Naive B cell (primary cell): ENCODE measurements around the gene SUPT3H. TPM values are rescaled to one million over a fixed set of nuclear protein-coding genes. Genes with fewer than 3 reads are reported as not detected.
"Not testable (repeated sequence)": the region's sequence is repeated elsewhere in the genome, so short reads cannot be mapped to it uniquely, and the experiment has no call there.

Experiments
- ATAC-seq, 2 donors: fragments of 150-1000 bp; cut with Tn5 transposase; 2 replicates each; pipeline ENCODE4 v1.10.0; 2021; ENCODE audit warnings: low read depth in 2 of 2, mild to moderate bottlenecking in 2 of 2, moderate library complexity in 2 of 2
- DNase-seq: peaks from one replicate; pipeline ENCODE4 v3.0.0; 2022
- H3K27ac Mint-ChIP-seq, 6 donors: one replicate each; pipeline ENCODE4 v1.8.0; 2020 to 2022; ENCODE audit warnings: mild to moderate bottlenecking in 6 of 6, mixed read lengths in 6 of 6, moderate library complexity in 5 of 6, inconsistent platforms in 2 of 6
- H3K27me3 Mint-ChIP-seq, 3 donors: one replicate each; pipeline ENCODE4 v1.8.0; 2021 to 2022; ENCODE audit warnings: mixed read lengths in 3 of 3, mild to moderate bottlenecking in 1 of 3
- H3K36me3 Mint-ChIP-seq, 2 donors: one replicate each; pipeline ENCODE4 v1.8.0; 2020 to 2022; ENCODE audit warnings: mixed read lengths in 2 of 2, inconsistent platforms in 1 of 2, mild to moderate bottlenecking in 1 of 2
- H3K4me1 Mint-ChIP-seq, 3 donors: one replicate each; pipeline ENCODE4 v1.8.0; 2020 to 2022; ENCODE audit warnings: mixed read lengths in 3 of 3, inconsistent platforms in 1 of 3, mild to moderate bottlenecking in 1 of 3, moderate library complexity in 1 of 3
- H3K4me3 Mint-ChIP-seq, 8 donors: one replicate each; pipeline ENCODE4 v1.8.0; 2020 to 2022; ENCODE audit warnings: mild to moderate bottlenecking in 8 of 8, mixed read lengths in 8 of 8, moderate library complexity in 8 of 8, inconsistent platforms in 2 of 8
- H3K9me3 Mint-ChIP-seq, 7 donors: one replicate each; pipeline ENCODE4 v1.8.0; 2020 to 2022; ENCODE audit warnings: mixed read lengths in 7 of 7, mild to moderate bottlenecking in 5 of 7, inconsistent platforms in 2 of 7, moderate library complexity in 1 of 7
- polyA plus RNA-seq, 6 donors: library from polyadenylated mRNA; unstranded; fragments of 300-500 nt; fragmentation: Illumina TruSeq; gene quantifications; one replicate each; pipeline ENCODE4 v1.2.3, GENCODE V29; 2021; ENCODE audit warnings: low read depth in 6 of 6

Gene SUPT3H
- polyA plus RNA-seq, 6 donors from 2014 or later, result 3.7 to 8.6 (median 6.7) TPM

- Mint-ChIP-seq H3K4me3 (no peak overlapping the region), H3K27ac (peak overlapping the region in 1 of 6 donors; percentile 74), H3K36me3 (peaks cover 0 to 7% of the 10 kb centered on the region in 2 donors), H3K9me3 (peaks cover 0 to 5% (median 0%) of the 10 kb centered on the region in 7 donors), H3K27me3 (no peaks in the 10 kb centered on the region), H3K4me1 (peaks cover 9 to 21% (median 13%) of the 10 kb centered on the region in 3 donors)
- no peak for ATAC-seq
- no peak for DNase-seq
Observed at GRCh38 chr6:45297320-45297719, 80.4 kb downstream of the SUPT3H start.

GRCh38 chr6:45294065-45294701 lies 83.6 kb downstream of the SUPT3H start:
- H3K36me3 Mint-ChIP-seq, DNase-seq, H3K27me3 Mint-ChIP-seq, ATAC-seq, H3K4me3 Mint-ChIP-seq, H3K9me3 Mint-ChIP-seq, H3K27ac Mint-ChIP-seq: not testable (repeated sequence)
- H3K4me1 Mint-ChIP-seq, result peaks cover 10 to 15% (median 13%) of the 10 kb centered on the region in 3 donors

- H3K27me3 Mint-ChIP-seq, result no peaks in the 10 kb centered on the region
- peaks cover 10 to 15% (median 13%) of the 10 kb centered on the region in 3 donors for H3K4me1 Mint-ChIP-seq
- peak overlapping the region in 1 of 6 donors; percentile 57 for H3K27ac Mint-ChIP-seq
- H3K4me3 Mint-ChIP-seq, result peak overlapping the region in 1 of 8 donors; percentile 64
- ATAC-seq (no peak), DNase-seq (no peak)
- H3K9me3 Mint-ChIP-seq, result peaks cover 0 to 10% (median 2%) of the 10 kb centered on the region in 7 donors
- H3K36me3 Mint-ChIP-seq, result peaks cover 7 to 9% of the 10 kb centered on the region in 2 donors
Observed at GRCh38 chr6:45293306-45293705, 84.4 kb downstream of the SUPT3H start.

- peak overlapping the region in 2 of 6 donors; percentile 25 to 83 for H3K27ac Mint-ChIP-seq
- H3K4me3 Mint-ChIP-seq, result no peak overlapping the region
- H3K9me3 Mint-ChIP-seq, result peaks cover 0 to 10% (median 3%) of the 10 kb centered on the region in 7 donors
- H3K36me3 Mint-ChIP-seq, result peaks cover 1 to 9% of the 10 kb centered on the region in 2 donors
- H3K4me1 Mint-ChIP-seq, result peaks cover 10 to 15% (median 13%) of the 10 kb centered on the region in 3 donors
- DNase-seq (no peak), ATAC-seq (no peak)
- H3K27me3 Mint-ChIP-seq, result no peaks in the 10 kb centered on the region
Observed at GRCh38 chr6:45289751-45290514, 87.8 kb downstream of the SUPT3H start.

- not testable (repeated sequence) for H3K4me1 Mint-ChIP-seq, H3K4me3 Mint-ChIP-seq
Observed at GRCh38 chr6:45286707-45287106, 91.0 kb downstream of the SUPT3H start.

GRCh38 chr6:45278367-45278766 lies 99.4 kb downstream of the SUPT3H start:
- H3K27ac Mint-ChIP-seq, result no peak overlapping the region
- H3K4me3 Mint-ChIP-seq, result no peak overlapping the region
- ATAC-seq, result no peak
- H3K9me3 Mint-ChIP-seq, result peaks cover 0 to 7% (median 6%) of the 10 kb centered on the region in 7 donors
- no peaks in the 10 kb centered on the region for H3K4me1 Mint-ChIP-seq
- no peak for DNase-seq
- H3K27me3 Mint-ChIP-seq, result no peaks in the 10 kb centered on the region
- H3K36me3 Mint-ChIP-seq, result peaks cover 10 to 18% of the 10 kb centered on the region in 2 donors

More at GRCh38 chr6:45286707-45287106, 91.0 kb downstream of the SUPT3H start:
- not testable (repeated sequence) for DNase-seq, H3K27ac Mint-ChIP-seq, H3K27me3 Mint-ChIP-seq, ATAC-seq
- peaks cover 0 to 19% of the 10 kb centered on the region in 2 donors for H3K36me3 Mint-ChIP-seq
- H3K9me3 Mint-ChIP-seq, result peaks cover 0 to 11% (median 4%) of the 10 kb centered on the region in 7 donors

GRCh38 chr6:45277741-45278140 lies 100.0 kb downstream of the SUPT3H start:
- H3K27ac Mint-ChIP-seq, ATAC-seq, H3K27me3 Mint-ChIP-seq, DNase-seq, H3K4me1 Mint-ChIP-seq, H3K4me3 Mint-ChIP-seq, H3K9me3 Mint-ChIP-seq: not testable (repeated sequence)
- H3K36me3 Mint-ChIP-seq, result peaks cover 10 to 24% of the 10 kb centered on the region in 2 donors

- H3K9me3 Mint-ChIP-seq, result peaks cover 5 to 15% (median 6%) of the 10 kb centered on the region in 7 donors
- no peak overlapping the region for H3K27ac Mint-ChIP-seq
- H3K27me3 Mint-ChIP-seq, result no peaks in the 10 kb centered on the region
- H3K4me1 Mint-ChIP-seq, result no peaks in the 10 kb centered on the region
- H3K4me3 Mint-ChIP-seq, result no peak overlapping the region
- no peak for ATAC-seq
- H3K36me3 Mint-ChIP-seq, result peaks cover 8 to 27% of the 10 kb centered on the region in 2 donors
- no peak for DNase-seq
Observed at GRCh38 chr6:45275358-45275757, 102.4 kb downstream of the SUPT3H start.

GRCh38 chr6:45272626-45273025 lies 105.1 kb downstream of the SUPT3H start:
- DNase-seq, result no peak
- H3K27me3 Mint-ChIP-seq, result no peaks in the 10 kb centered on the region
- H3K4me3 Mint-ChIP-seq, result no peak overlapping the region
- no peaks in the 10 kb centered on the region for H3K4me1 Mint-ChIP-seq
- H3K36me3 Mint-ChIP-seq, result peaks cover 8 to 17% of the 10 kb centered on the region in 2 donors
- peaks cover 3 to 12% (median 6%) of the 10 kb centered on the region in 7 donors for H3K9me3 Mint-ChIP-seq
- H3K27ac Mint-ChIP-seq, result no peak overlapping the region
- no peak for ATAC-seq

- H3K4me3 Mint-ChIP-seq, result no peak overlapping the region
Observed at GRCh38 chr6:45265246-45265645, 112.5 kb downstream of the SUPT3H start.

GRCh38 chr6:45260696-45261095 lies 117.0 kb downstream of the SUPT3H start:
- Mint-ChIP-seq H3K4me1 (no peaks in the 10 kb centered on the region), H3K27ac (no peak overlapping the region), H3K27me3 (no peaks in the 10 kb centered on the region), H3K9me3 (no peaks in the 10 kb centered on the region), H3K36me3 (no peaks in the 10 kb centered on the region), H3K4me3 (no peak overlapping the region)
- no peak for DNase-seq
- no peak for ATAC-seq

More at GRCh38 chr6:45265246-45265645, 112.5 kb downstream of the SUPT3H start:
- ATAC-seq, result no peak
- DNase-seq, result no peak
- Mint-ChIP-seq H3K27ac (no peak overlapping the region), H3K9me3 (peaks cover 0 to 1% (median 0%) of the 10 kb centered on the region in 7 donors), H3K4me1 (no peaks in the 10 kb centered on the region), H3K36me3 (no peaks in the 10 kb centered on the region), H3K27me3 (no peaks in the 10 kb centered on the region)

GRCh38 chr6:45256697-45257695 lies 120.7 kb downstream of the SUPT3H start:
- Mint-ChIP-seq H3K4me3 (no peak overlapping the region), H3K4me1 (no peaks in the 10 kb centered on the region), H3K27ac (no peak overlapping the region), H3K27me3 (no peaks in the 10 kb centered on the region), H3K9me3 (no peaks in the 10 kb centered on the region), H3K36me3 (no peaks in the 10 kb centered on the region)
- ATAC-seq, result no peak
- no peak for DNase-seq

- no peak overlapping the region for H3K27ac Mint-ChIP-seq
- no peaks in the 10 kb centered on the region for H3K4me1 Mint-ChIP-seq
- ATAC-seq (no peak), DNase-seq (no peak)
- no peaks in the 10 kb centered on the region for H3K9me3 Mint-ChIP-seq
- H3K27me3 Mint-ChIP-seq, result no peaks in the 10 kb centered on the region
- no peak overlapping the region for H3K4me3 Mint-ChIP-seq
- H3K36me3 Mint-ChIP-seq, result peaks cover 0 to 2% of the 10 kb centered on the region in 2 donors
Observed at GRCh38 chr6:45255434-45255833, 122.3 kb downstream of the SUPT3H start.
